Kidney (tissue), 22 donors: ENCODE measurements around the gene NDNF. TPM values are rescaled to one million over a fixed set of nuclear protein-coding genes. Genes with fewer than 3 reads are reported as not detected.

Source experiments
- DNase-seq, 5 donors: peaks; one replicate each; pipeline ENCODE4 v3.0.0-alpha.2; 2013 to 2020
- FAIRE-seq: peaks from 2 replicates; lab custom pipeline; 2012; peaks lifted over from hg19 to GRCh38; lab: Jason Lieb, UNC
- H3K27ac ChIP-seq, 2 donors: one replicate each; pipeline ENCODE4 v1.7.0; 2013; ENCODE audit warnings: low read depth in 2 of 2, low read length in 2 of 2, inconsistent platforms in 1 of 2
- H3K27me3 ChIP-seq: one replicate; pipeline ENCODE4 v1.7.1; 2013; ENCODE audit warnings: low read length, inconsistent platforms; ENCODE audit not compliant: control insufficient read depth, insufficient read depth
- H3K36me3 ChIP-seq, 3 donors: one replicate each; pipeline versions ENCODE4 v1.7.0 to v1.7.1; 2013; ENCODE audit warnings: low read length in 3 of 3, control low read depth in 1 of 3, inconsistent platforms in 1 of 3; ENCODE audit not compliant: insufficient read depth in 3 of 3, control insufficient read depth in 2 of 3
- H3K4me1 ChIP-seq, 3 donors: one replicate each; pipeline versions ENCODE4 v1.7.0 to v1.7.1; 2013; ENCODE audit warnings: low read length in 3 of 3, inconsistent platforms in 1 of 3, low read depth in 1 of 3; ENCODE audit not compliant: control insufficient read depth in 2 of 3, insufficient read depth in 2 of 3
- H3K4me3 ChIP-seq, 3 donors: one replicate each; pipeline versions ENCODE4 v1.7.0 to v1.8.1; 2013; ENCODE audit warnings: low read length in 3 of 3, control low read depth in 1 of 3, inconsistent platforms in 1 of 3
- H3K9ac ChIP-seq, 3 donors: one replicate each; pipeline versions ENCODE4 v1.7.0 to v1.7.1; 2013; ENCODE audit warnings: low read length in 3 of 3, control low read depth in 1 of 3, inconsistent platforms in 1 of 3
- H3K9me3 ChIP-seq, 3 donors: one replicate each; pipeline versions ENCODE4 v1.7.0 to v1.7.1; 2013; ENCODE audit warnings: low read length in 3 of 3, control low read depth in 1 of 3, inconsistent platforms in 1 of 3; ENCODE audit not compliant: control insufficient read depth in 2 of 3, insufficient read depth in 1 of 3
- CTCF ChIP-seq: IDR thresholded peaks from 3 replicates; pipeline ENCODE4 v1.5.1; 2012; ENCODE audit warnings: mild to moderate bottlenecking, moderate library complexity, borderline replicate concordance; ENCODE audit not compliant: insufficient read depth; ENCODE audit errors: extremely low read depth
- intact Hi-C: fragments of 100-400 bp; cut with DNase I; formaldehyde crosslinking; loops from one replicate; pipeline ENCODE4 v1.11.1; 2022
- long read RNA-seq, 10 donors: library from polyadenylated mRNA in 1 of 10; unstranded in 1 of 10; transcript quantifications; one replicate each; pipeline ENCODE4 v2.0.0 and lab custom pipeline, GENCODE V29; 2021 to 2026
- polyA plus RNA-seq: library from polyadenylated mRNA; stranded (reverse); fragments of 350-450 nt; fragmentation: Illumina TruSeq; extraction: RNeasy Lipid Tissue Mini Kit (QIAGEN cat#74804); gene quantifications from one replicate; pipeline ENCODE4 v1.2.3, GENCODE V29; 2014; ENCODE audit warnings: low read depth, low replicate concordance; ENCODE audit not compliant: insufficient read depth
- total RNA-seq: library from RNA; stranded (reverse); fragmentation: NEBNext Ultra II Directional; extraction: Animal tissue kit (Norgen Biotek cat#: 25700); gene quantifications from one replicate; pipeline ENCODE4 v1.2.1, GENCODE V29; 2021
- donor health status: control.
- donor health status: control.
- donor health status: control.
- donor health status: control.
- donor health status: control.
- donor health status: DM: yes; HTN: yes; CAD: no.
- donor health status: Normal renal cell carcinoma (clear cell type).

The NDNF gene, protein sequence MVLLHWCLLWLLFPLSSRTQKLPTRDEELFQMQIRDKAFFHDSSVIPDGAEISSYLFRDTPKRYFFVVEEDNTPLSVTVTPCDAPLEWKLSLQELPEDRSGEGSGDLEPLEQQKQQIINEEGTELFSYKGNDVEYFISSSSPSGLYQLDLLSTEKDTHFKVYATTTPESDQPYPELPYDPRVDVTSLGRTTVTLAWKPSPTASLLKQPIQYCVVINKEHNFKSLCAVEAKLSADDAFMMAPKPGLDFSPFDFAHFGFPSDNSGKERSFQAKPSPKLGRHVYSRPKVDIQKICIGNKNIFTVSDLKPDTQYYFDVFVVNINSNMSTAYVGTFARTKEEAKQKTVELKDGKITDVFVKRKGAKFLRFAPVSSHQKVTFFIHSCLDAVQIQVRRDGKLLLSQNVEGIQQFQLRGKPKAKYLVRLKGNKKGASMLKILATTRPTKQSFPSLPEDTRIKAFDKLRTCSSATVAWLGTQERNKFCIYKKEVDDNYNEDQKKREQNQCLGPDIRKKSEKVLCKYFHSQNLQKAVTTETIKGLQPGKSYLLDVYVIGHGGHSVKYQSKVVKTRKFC
- total RNA-seq: 1.6 TPM
- polyA plus RNA-seq: 14.7 TPM
- long read RNA-seq, donor 1, transcript NDNF-201 (4 exons, 2,885 nt): major isoform, 15 of 15 reads
- long read RNA-seq, donor 1, partial matches to known transcripts: 0 of 15 reads
- long read RNA-seq, donor 1, other reads (novel, unspliced or antisense): 0 of 15 reads
- long read RNA-seq, donor 2, transcript NDNF-201 (4 exons, 2,885 nt): major isoform, 19 of 19 reads
- long read RNA-seq, donor 2, partial matches to known transcripts: 0 of 19 reads
- long read RNA-seq, donor 2, other reads (novel, unspliced or antisense): 0 of 19 reads
- long read RNA-seq, donor 3, transcript NDNF-201 (4 exons, 2,885 nt): major isoform, 21 of 21 reads
- long read RNA-seq, donor 3, partial matches to known transcripts: 0 of 21 reads
- long read RNA-seq, donor 3, other reads (novel, unspliced or antisense): 0 of 21 reads
- long read RNA-seq, donor 4, transcript NDNF-201 (4 exons, 2,885 nt): major isoform, 7 of 8 reads
- long read RNA-seq, donor 4, partial matches to known transcripts: 0 of 8 reads
- long read RNA-seq, donor 4, other reads (novel, unspliced or antisense): 0 of 8 reads
- long read RNA-seq, donor 5, partial matches to known transcripts: 0 of 2 reads
- long read RNA-seq, donor 5, other reads (novel, unspliced or antisense): 0 of 2 reads
- long read RNA-seq, donor 6, transcript NDNF-201 (4 exons, 2,885 nt): major isoform, 17 of 24 reads
- long read RNA-seq, donor 6, partial matches to known transcripts: 7 of 24 reads
- long read RNA-seq, donor 6, other reads (novel, unspliced or antisense): 0 of 24 reads
- long read RNA-seq, donor 7, partial matches to known transcripts: 0 of 2 reads
- long read RNA-seq, donor 7, other reads (novel, unspliced or antisense): 0 of 2 reads
- long read RNA-seq, donor 8, transcript NDNF-201 (4 exons, 2,885 nt): major isoform, 16 of 16 reads
- long read RNA-seq, donor 8, partial matches to known transcripts: 0 of 16 reads
- long read RNA-seq, donor 8, other reads (novel, unspliced or antisense): 0 of 16 reads
- long read RNA-seq, donor 9, transcript NDNF-201 (4 exons, 2,885 nt): major isoform, 19 of 19 reads
- long read RNA-seq, donor 9, partial matches to known transcripts: 0 of 19 reads
- long read RNA-seq, donor 9, other reads (novel, unspliced or antisense): 0 of 19 reads
- long read RNA-seq, donor 10, transcript NDNF-201 (4 exons, 2,885 nt): major isoform, 6 of 6 reads
- long read RNA-seq, donor 10, partial matches to known transcripts: 0 of 6 reads
- long read RNA-seq, donor 10, other reads (novel, unspliced or antisense): 0 of 6 reads

DNA sequence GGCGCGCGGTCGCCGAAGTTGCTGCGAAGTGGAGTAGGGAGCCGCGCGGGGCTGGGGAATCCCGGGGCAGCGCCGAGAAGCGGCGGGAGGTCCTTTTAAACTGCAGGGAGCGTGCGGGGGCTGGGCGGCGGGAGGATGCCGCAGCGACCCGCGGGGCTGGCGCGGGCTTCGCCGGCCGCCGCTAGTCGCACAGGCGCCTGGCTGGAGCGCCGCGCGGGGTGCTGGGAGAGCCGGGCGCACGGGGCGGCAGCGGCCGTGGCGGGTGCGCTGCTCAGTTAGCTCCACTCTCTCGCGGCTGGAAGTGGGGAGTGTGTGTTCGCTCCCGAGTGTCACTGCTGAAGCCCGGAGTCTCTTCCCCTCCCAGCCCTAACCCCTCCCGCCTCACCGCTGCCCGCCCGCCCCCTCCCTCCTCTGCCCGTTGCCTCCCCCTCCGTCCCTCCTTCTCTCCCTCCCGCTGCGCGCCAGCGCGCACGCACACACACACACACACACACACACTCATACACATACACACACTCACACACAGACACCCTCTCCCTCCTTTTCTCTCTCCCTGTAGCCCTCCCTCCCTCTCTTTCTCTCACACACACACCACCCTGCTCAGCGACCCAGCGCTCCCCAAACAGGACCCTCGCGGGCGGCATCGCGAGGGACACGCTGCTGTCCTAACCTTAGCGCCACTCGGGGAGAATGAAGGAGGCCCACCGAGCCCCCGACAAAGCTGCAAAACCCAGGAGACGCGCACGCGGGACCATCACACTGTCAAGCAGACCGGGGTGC is at the start of gene NDNF:
NDNF (minus strand) TSS at position 312 of the 780 bp plus-strand sequence. CDS start 26,698 bp downstream, outside the sequence.
- FAIRE-seq (no peak), DNase-seq (peak; percentile 69 to 87 (median 80))
- H3K4me1 ChIP-seq: peaks cover 0 to 15% (median 0%) of the 10 kb centered on the region in 3 donors
- intact Hi-C loops: no loop called here
- no peak for TF ChIP-seq CTCF
- H3K36me3 ChIP-seq: no peaks in the 10 kb centered on the region
- no peak within 1 kb of the TSS for H3K27ac ChIP-seq
- H3K27me3 ChIP-seq: no peaks in the 10 kb centered on the region
- no peaks in the 10 kb centered on the region for H3K9me3 ChIP-seq
- peak within 1 kb of the TSS; percentile 49 to 71 (median 55) for H3K4me3 ChIP-seq
- H3K9ac ChIP-seq: peak within 1 kb of the TSS in 1 of 3 donors; percentile 72

DNA sequence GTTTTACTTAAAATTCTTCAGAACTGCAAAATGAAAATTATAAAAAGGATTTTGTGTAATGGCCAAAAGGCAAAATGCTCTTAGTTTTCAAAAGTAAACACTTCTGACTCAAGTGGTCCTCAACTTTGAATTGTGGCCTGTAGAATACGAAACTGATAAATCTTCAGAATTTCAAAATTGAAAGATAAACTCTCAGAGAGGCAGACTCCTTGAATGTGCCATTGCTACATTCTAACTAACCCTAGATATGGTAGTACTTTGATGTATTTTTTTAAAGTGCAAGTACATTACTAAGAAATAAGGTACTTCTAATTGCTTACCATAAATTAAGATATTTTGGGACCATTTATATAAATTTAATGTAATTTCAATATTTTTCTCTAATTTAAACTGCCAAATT is 47.4 kb upstream of the NDNF start:
- intact Hi-C loops: no loop called here
- FAIRE-seq (no peak), DNase-seq (no peak)
- no peak for TF ChIP-seq CTCF
- H3K4me1 ChIP-seq: no peaks in the 10 kb centered on the region
- no peak overlapping the region for H3K27ac ChIP-seq
- no peaks in the 10 kb centered on the region for H3K9me3 ChIP-seq
- H3K4me3 ChIP-seq: no peak overlapping the region
- H3K9ac ChIP-seq: no peak overlapping the region
- no peaks in the 10 kb centered on the region for H3K27me3 ChIP-seq
- no peaks in the 10 kb centered on the region for H3K36me3 ChIP-seq
